Fibroblast of the conjunctiva (primary cell): ENCODE data around the gene MYO1D.

Source experiments
- DNase-seq: peaks from one replicate; pipeline ENCODE4 v3.0.0-alpha.2; 2010; ENCODE audit warnings: low read depth

MYO1D gene

DNA sequence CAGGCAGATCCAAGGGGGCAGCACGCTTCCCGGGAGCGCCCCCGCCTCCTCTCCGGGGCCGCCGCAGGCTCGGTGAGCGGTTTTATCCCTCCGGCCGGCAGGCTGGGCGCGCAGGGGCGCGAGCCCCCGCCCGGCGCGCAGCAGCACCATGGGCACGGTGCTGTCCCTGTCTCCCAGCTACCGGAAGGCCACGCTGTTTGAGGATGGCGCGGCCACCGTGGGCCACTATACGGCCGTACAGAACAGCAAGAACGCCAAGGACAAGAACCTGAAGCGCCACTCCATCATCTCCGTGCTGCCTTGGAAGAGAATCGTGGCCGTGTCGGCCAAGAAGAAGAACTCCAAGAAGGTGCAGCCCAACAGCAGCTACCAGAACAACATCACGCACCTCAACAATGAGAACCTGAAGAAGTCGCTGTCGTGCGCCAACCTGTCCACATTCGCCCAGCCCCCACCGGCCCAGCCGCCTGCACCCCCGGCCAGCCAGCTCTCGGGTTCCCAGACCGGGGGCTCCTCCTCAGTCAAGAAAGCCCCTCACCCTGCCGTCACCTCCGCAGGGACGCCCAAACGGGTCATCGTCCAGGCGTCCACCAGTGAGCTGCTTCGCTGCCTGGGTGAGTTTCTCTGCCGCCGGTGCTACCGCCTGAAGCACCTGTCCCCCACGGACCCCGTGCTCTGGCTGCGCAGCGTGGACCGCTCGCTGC, 389.3 kb downstream of the MYO1D start:
- no peak for DNase-seq

DNA sequence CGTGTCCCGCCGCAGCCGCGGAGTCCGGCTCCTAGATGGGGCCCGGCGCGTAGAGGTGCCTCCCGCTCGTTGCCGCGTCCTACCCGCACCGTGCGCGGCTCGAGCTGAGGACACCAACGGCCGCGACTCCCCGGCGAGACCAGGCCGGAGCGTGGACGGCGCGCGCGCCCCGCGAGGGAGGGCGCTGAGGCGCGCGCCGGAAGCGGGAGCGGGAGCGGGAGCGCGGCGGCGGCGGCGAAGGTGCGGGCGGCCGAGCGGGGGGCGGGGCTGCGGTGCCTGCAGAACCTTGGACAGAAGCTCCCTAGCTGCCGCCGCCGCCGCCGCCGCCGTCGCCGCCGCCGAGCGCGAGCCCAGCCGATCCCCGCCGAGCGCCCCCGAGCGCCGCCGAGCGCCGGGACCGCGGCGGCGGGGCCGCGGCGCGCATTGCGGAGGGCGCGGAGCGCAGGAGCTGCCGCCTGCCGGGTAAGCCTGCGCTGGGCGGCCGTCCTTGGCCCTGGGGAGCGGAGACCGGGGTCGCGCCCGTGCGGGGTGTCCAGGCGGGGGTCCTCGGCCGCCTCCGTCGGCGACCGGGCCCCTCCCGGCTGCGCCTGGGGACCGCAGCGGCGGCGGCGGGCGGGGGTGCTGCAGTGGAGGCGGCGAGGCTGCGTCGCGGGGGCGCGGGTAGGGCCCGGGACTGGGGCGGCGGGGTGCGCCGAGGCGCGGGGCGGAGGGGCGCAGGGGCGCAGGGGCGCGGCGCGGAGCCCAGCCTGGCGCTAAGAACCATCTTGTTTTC, 390.0 kb downstream of the MYO1D start, which contains the start of gene CDK5R1:
CDK5R1 (plus strand) TSS at position 293 of the 772 bp plus-strand sequence. CDS start 628 bp downstream, outside the sequence.
- no peak for DNase-seq

DNA sequence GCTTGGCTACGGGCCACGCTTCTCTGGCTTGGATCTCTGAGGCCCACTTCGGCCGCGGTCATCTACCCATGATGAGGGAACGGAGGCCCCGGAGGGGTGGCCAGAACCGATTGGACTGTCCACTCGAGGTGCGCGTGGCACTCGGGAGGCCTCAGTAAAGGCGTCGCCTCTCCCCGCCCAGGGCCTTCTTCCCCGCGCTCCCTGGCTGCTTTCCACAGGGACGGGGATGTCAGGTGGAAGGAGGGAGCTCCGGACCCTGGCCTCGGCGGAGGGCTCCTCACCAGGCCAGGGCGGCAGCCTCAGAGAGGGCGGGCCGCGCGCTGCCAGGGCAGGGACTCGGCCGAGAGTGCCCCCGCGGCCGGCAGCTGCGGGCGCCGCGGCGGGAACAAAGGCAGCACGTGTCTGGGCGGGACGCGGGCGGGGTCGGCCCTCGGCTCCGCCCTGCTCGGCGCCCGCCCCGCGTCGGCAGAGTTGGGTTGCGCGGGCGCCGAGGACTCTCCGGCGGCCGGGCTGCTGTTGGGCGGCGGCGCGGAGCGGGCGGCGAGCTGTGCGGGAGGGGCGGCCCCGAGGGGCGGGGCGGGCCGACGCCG, 390.7 kb downstream of the MYO1D start:
- peak; percentile 23 for DNase-seq

DNA sequence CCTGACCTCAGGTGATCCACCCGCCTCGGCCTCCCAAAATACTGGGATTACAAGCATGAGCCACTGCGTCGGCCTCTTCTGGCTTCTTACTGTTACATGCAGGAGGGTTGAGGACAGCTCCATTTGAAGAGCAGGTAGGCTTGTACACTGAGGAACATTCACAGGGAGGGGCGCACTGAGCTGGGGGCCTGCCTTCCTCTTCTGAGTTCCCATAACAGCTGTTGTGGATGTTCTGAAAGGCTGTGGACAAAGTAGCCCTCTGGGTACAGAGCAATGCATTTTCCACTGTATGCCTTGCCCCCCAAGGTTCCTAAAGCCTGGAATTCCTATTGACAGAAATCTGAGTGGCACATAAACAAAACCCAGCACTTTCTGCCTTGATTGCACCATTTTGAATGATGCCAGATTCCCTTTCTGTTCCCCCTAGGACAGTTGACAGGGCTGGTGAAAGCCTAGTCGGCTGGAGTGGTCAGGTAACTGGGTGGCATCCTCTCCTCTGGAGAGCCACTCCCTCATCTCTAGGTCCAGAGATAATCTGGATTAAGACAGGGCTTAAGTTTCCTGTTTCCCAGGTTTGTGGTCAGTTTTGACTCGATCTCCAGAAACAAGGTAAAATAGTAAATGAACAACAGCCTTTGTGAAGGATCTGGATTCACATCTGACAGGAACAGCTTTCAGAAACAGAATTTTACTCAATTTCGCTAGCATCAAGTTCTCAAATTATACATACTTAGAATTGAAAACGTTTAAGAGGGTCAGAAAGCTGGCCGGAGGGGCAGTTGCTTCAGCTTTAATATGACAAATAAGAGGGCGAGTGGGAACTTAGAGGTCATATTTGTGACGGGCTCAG, 391.4 kb downstream of the MYO1D start:
- no peak for DNase-seq

DNA sequence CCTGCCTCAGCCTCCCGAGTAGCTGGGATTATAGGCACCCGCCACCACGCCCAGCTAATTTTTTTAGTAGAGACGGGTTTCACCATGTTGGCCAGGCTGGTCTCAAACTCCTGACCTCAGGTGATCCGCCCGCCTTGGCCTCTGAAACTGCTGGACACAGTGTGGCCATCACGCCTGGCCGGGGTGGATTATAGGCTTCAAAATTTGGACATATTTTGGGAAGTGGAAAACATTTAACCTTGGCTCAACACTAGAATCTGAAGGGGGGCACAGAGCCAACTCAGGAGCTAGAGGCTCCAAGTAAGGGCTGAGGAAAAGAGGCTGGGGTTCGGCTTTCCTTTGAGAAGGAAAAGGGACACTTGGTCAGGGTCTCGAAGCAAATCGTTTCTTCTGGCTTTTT, 392.3 kb downstream of the MYO1D start:
- no peak for DNase-seq

DNA sequence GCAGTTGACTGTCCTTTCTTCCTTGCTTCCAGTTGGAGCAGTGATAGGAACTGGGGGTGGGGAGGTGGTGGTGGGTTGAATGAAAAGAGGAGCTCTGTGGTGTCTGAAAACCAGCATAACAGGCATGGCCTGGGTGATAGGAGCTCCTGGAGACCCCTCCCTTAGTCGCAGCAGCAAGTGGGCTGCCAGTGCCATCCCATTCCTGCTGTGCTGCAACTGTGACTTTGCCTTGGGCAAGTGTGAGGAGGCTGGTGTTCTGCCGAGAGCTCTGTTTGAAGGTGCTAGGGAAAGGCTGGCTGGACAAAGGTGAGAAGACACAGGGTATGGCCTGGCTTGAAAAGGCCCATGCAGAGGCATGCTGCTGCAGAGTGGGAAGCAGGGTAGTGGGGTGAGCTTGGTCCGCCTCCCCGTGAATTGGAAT, 392.9 kb downstream of the MYO1D start:
- DNase-seq: no peak

DNA sequence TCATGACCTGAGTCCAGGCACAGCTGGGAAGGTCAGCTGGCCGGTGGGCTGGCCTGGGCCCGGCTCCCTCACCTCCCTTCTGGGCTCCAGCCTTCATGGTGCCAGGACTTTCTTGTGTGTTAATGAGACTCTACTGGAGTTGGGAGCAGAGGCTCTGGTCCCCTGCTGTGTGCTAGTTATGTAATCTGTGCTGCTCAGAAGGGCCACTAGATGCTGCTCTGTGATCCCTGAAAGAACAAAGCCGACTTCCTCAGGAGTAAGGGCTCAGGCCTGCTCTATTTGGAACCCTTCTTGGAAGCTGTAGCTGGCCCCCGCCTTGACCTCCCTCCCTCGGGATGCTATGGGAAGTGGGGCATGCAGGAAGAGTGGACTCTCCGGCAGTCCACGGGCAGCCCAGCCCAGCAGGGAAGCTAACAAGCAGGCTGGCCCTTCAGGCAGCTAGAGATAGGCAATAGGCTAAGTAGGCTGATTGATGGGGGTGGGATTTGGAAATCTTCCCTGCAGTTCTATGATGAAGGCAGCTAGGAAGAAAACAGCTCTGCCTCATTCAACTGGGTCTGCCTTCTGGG, 393.4 kb downstream of the MYO1D start:
- peak; percentile 60 for DNase-seq

DNA sequence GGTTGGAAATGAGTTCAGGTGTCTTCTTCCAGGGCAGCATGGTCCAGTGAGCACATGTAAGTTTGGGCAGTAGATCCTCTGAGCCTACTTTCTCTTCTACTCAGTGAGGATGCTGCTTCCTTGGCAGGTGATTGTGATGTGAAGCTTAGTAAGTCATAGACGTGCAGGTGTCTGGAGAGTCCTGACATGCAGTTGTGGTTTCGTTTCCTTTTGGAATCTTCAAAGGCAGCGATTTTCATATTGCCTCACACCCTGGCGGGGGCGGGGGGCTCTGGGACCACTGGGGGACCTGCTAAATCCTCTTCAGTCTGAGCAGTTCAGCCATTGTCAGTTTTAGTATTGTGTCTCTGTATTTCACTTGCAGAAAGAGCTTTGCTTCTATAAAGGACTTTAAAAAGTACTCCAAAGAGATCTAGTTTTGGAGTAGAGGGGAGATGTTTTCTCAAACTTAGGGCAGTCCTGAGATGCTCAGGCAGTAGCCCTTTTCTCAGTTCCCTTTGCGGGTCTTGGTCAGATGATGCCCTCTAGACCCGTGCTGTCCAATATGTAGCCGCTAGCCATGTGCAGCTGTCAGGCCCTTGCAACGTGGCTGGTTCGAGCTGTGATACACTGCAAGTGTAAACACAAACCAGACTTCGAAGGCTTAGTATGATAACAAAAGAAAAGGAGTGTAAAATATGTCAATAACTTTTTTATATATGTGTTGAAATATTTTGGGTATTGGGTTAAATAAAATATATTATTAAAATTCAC, 394.2 kb downstream of the MYO1D start:
- no peak for DNase-seq

DNA sequence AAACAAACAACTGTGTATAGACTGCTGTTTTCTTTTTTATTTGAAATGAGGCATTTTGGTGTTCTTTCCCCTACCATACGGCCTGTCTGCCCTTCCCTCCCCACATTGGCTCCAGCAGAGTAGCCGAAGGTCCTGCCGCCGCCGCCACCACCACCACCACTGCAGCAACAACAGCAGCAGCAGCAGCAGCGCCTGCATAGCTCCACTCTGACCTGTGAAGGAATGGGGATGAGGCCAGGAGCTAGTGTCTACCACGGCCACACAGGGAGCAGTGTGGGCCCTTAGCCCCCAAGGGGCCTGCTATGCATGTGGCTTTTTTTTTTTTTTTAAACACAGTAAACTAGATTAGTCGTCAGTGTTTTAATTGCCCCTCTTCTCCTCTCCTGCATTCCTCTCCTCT, 395.7 kb downstream of the MYO1D start:
- no peak for DNase-seq

DNA sequence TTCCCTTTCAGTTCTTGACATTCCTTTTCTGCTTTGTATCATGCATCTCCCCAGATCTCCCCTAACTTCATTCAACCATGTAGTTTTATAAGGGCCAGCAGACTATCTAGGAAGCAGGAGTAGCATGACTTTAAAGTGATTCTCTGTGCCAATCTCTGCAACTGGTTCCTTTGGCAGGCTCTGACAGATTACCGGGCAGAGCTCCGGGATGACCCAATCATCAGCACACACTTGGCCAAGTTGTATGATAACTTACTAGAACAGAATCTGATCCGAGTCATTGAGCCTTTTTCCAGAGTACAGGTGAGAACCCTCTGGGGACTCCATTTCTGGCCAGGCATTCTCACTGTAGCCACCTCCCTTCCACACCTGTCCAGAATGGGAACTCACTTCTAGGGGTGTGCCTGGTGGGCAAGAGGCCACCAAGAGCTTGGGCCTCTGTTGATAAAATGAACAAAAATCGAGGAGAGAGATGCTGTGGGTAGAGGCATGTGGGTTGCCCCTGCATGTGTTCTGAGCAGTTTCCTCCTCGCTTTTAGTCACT, 397.8 kb downstream of the MYO1D start:
- no peak for DNase-seq

DNA sequence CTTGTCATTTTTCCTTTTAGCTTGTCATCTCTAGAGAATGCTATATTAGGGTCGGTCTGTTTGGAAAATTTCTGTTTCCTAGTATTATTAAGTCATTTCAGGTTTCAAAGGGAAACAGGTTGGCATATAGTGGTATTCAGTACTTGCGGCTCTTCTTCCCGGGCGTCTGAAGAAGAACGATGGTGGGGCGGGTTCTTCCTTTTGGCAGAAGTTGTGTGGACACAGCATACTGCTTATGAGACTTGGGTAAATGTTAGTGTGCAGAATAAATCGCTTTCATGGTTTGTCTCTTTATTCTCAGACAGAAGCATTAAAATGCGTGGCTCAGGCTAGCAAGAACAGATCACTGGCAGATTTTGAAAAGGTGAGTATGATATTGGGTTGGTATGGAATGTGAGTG, 399.7 kb downstream of the MYO1D start:
- no peak for DNase-seq

DNA sequence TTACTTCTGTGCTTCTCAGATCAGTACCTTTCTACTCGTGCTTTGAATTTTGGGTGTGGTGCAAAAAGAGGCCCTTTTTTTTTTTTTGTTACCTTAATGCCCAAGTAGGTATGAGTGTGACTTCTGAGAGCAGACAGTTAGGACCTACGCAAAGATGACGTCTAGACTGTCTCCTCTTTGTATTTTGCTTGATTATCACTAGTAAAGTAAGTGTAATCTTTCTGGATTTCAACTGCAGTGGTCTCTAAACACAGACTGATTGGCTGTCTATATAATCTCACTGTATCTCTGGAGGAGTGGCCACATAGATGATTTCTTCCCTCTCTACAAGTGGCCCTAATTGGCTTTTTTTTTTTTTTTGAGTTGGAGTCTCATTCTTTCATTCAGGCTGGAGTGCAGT, 401.7 kb downstream of the MYO1D start:
- DNase-seq: no peak

DNA sequence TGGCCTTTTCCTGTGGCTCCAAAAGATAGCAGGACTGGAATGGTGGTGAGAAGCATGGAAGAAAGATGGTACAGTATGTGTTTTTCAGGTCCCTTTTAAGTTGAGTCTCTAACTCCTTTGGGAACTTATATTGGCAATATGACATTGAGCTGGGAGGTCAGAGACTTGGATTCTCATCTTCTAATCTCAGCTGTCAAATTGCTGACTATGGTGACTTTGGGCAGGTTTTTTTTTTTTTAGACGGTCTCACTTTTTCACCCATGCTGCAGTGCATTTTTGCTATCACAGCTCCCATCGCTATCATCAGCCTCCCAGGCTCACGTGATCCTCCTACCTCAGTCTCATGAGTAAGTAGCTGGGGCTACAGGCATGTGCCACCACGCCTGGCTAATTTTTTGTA, 405.3 kb downstream of the MYO1D start:
- no peak for DNase-seq

DNA sequence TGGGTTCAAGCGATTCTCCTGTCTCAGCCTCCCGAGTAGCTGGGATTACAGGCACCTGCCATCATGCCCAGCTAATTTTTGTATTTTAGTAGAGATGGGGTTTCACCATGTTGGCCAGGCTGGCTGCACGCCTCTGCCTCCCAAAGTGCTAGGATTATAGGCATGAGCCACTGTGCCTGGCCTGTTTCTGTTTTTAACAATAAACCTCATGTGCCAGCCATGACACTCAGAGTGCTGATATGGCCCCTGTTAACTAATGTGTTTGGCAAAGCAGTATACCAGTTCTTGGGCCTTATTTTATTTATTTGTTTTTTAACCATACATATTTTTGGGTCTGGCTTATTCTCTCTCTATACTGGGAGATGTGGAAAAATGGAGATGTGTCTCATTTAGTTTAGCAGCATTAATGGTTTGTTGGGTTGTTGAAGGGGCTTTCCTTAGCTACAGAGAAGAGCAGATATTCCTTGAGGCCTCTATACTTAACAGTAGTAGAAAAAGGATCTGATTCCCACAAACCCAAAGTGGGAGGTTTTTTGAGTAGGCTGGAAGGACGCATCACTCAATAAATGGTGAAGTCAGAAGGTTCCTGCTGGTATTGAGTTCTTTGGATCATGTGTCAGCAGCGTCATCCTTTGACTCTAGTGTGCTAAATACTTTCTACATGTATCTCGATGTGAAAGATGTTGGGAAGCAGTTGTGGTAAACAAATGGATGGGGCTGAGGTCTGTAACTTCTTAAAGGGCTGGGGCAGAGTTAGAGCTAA, 406.3 kb downstream of the MYO1D start:
- no peak for DNase-seq

DNA sequence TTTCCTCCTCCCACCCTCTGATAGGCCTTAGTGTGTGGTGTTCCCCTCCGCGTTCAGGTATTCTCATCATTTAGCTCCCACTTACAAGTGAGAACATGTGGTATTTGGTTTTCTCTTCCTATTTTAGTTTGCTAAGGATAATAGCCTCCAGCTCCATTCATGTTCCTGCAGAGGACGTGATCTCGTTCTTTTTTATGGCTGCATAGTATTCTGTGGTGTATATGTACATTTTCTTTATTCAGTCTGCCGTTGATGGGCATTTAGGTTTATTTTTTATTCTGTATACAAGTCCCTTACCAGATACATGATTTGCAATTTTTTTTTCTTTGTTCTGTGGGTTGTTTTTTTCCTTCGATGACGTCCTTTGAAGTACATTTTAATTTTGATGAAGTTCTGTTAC, 409.0 kb downstream of the MYO1D start:
- DNase-seq: no peak

DNA sequence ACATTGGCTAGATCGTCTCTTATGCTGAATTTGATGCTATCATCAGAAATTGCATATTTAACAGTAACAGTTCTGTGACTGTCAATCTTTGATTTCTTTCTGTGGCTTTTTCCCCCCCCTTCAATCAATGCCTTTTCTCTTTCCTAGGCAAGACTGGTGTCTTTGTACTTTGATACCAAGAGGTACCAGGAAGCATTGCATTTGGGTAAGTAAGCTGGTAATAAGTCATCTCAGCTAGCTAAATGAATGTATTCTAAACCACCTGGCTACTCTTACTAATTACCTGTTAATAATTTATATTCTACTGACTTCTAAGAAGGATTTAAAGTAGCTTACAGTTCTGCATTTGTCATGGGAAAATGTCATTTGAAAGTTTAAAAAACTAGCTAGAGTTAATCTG, 412.6 kb downstream of the MYO1D start:
- DNase-seq: no peak

DNA sequence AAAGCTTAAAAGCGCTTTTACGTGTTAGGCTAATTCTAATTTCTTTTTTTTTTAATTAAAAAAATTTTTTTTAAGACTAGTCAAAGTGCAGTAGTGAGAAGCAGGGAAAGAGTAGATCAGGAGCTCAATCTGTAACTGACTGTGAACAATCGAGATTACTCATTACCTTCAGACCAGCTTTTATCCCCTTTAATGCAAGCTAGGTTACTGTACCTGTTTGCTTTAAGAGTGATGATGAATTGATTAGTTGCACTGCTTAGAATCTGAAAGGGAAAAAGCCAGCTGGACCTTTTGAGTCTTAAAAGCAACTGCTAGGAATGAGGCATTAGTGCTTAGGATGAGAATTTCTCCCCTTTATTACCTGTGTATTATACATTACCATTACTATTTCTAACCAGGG, 413.6 kb downstream of the MYO1D start:
- DNase-seq: no peak

DNA sequence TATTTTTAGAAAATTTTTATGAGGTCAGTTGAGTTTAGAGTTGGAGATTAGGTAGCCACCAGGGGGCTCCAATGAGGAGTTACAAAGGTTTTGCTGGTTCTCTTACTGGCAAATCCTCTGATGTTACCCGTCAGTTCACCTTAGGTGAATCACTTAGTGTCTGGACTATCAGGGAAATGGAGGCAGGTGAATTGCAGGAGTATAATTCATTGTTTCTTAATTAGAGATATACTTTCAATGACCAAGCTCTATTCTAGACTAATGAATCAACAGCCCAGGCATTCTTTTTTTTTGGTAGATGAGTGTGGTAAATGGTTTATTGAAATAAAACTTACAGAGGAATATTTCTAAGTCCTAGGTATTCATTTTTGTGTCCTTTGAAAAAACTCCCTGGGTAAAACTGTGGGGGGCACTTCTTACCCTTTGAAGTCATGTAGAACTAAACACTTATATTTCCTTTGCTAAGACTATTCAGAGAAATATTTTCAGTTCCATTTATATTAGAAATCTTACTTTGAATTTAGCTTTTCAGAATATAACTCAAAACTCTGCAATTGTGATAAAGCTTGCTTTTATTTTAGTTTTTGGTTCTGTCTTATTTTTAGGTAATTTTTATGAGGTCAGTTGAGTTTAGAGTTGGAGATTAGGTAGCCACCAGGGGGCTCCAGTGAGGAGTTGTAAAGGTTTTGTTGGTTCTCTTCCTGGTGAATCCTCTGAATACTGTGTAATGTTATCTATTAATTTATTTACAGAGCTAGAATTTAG, 414.9 kb downstream of the MYO1D start:
- DNase-seq: peak; percentile 48

DNA sequence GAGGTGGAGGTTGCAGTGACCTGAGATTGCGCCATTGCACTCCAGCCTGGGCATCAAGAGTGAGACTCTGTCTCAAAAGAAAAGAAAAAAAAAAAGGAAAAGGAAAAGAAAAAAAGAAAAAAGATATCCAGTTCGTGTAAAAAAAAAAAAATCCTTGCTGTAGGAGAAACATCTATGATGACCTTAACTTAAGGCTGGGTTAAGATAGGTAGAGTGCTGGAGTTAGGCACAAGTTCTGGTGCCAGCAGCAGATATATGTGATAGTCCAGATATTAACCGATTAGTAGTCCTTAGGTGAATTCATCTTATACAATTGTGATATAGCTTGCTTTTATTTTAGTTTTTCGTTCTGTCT, 415.4 kb downstream of the MYO1D start:
- no peak for DNase-seq
